HepG2 (cell line): Measurements from ENCODE around the gene SLCO6A1. TPM values are rescaled to one million over a fixed set of nuclear protein-coding genes. Genes with fewer than 3 reads are reported as not detected.

Experiments used
- ATAC-seq: fragments of 200-7000 bp; cut with Tn5 transposase; 3 replicates; pipeline ENCODE4 v1.9.1; 2020; ENCODE audit warnings: mild to moderate bottlenecking, moderate library complexity
- BruUV-seq: library from RNA; stranded (reverse); fragments of 400-500 nt; replicated peaks from 2 replicates; lab custom pipeline; 2021; lab: Mats Ljungman, UMichigan
- CTCF ChIA-PET: fragments of 300-600 bp; formaldehyde crosslinking; extraction: SDS; loops from one replicate; lab custom pipeline; 2021; ENCODE audit warnings: low total read pairs, inconsistent platforms, low intra/inter-chr PET ratio; lab: Yijun Ruan, JAX
- POLR2A ChIA-PET: fragments of 350-600 bp; sonication (Branson Sonifier 250); formaldehyde crosslinking; loops from one replicate; lab custom pipeline; 2020; ENCODE audit warnings: antibody characterized with exemption, inconsistent platforms; lab: Yijun Ruan, JAX
- DNase-seq: peaks from one replicate; pipeline ENCODE4 v3.0.0-alpha.2; 2015; ENCODE audit warnings: low spot score
- FAIRE-seq: peaks from 3 replicates; lab custom pipeline; 2011; peaks lifted over from hg19 to GRCh38; lab: Jason Lieb, UNC
- H2AFZ ChIP-seq: one replicate; pipeline ENCODE4 v1.6.1; 2011; ENCODE audit warnings: low read length, inconsistent platforms
- H3K27ac ChIP-seq: fragments of 300-600 bp; 3 replicates; pipeline ENCODE4 v1.8.0; 2011; ENCODE audit warnings: mixed run types, mild to moderate bottlenecking, mixed read lengths, low read length, inconsistent platforms; ENCODE audit not compliant: insufficient read depth; ENCODE audit errors: extremely low read length
- H3K27me3 ChIP-seq, 2 experiments: fragments of 200-600 bp in 1 of 2; 2 replicates in 1 of 2; 3 replicates in 1 of 2; pipeline versions ENCODE4 v1.6.0 to v1.8.0; 2011; ENCODE audit warnings: low read length in 2 of 2, mild to moderate bottlenecking in 2 of 2, moderate library complexity in 2 of 2, inconsistent platforms in 1 of 2; ENCODE audit not compliant: insufficient read depth in 2 of 2, control insufficient read depth in 1 of 2
- H3K36me3 ChIP-seq, 2 experiments: fragments of 200-600 bp in 1 of 2; replicated peaks in 1 of 2; 2 replicates in 1 of 2; 3 replicates in 1 of 2; pipeline versions ENCODE4 v1.5.1 to v1.8.0; 2011; ENCODE audit warnings: low read length in 2 of 2, inconsistent platforms in 1 of 2; ENCODE audit not compliant: insufficient read depth in 2 of 2, control insufficient read depth in 1 of 2
- H3K4me1 ChIP-seq: 2 replicates; pipeline ENCODE4 v1.5.1; 2012; ENCODE audit warnings: low read length, inconsistent platforms; ENCODE audit not compliant: insufficient read depth
- H3K4me2 ChIP-seq: 2 replicates; pipeline ENCODE4 v1.6.0; 2011; ENCODE audit warnings: low read depth, low read length, inconsistent platforms
- H3K4me3 ChIP-seq, 3 experiments: fragments of 200-600 bp in 1 of 3; sonication (generic), shearing (Covaris generic) in 1 of 3; replicated peaks in 1 of 3; 2 replicates each; pipeline ENCODE4 v1.5.1; 2011 to 2016; ENCODE audit warnings: low read length in 3 of 3, inconsistent platforms in 2 of 3, low read depth in 2 of 3, mild to moderate bottlenecking in 2 of 3, control low read depth in 1 of 3, mixed read lengths in 1 of 3; ENCODE audit not compliant: insufficient read depth in 1 of 3
- H3K79me2 ChIP-seq: one replicate; pipeline ENCODE4 v1.6.1; 2011; ENCODE audit warnings: low read length, inconsistent platforms; ENCODE audit not compliant: insufficient read depth
- H3K9ac ChIP-seq: 2 replicates; pipeline ENCODE4 v1.6.0; 2011; ENCODE audit warnings: mild to moderate bottlenecking, low read depth, low read length, inconsistent platforms; ENCODE audit not compliant: insufficient read depth
- H3K9me3 ChIP-seq: 2 replicates; pipeline ENCODE4 v1.5.1; 2012; ENCODE audit warnings: mild to moderate bottlenecking, low read length
- H4K20me1 ChIP-seq: 2 replicates; pipeline ENCODE4 v1.6.0; 2011; ENCODE audit warnings: inconsistent platforms, mild to moderate bottlenecking, low read length, moderate library complexity; ENCODE audit not compliant: insufficient read depth
- DMTF1 ChIP-seq: sonication (generic); formaldehyde crosslinking; IDR thresholded peaks from 2 replicates; pipeline ENCODE4 v1.4.0; 2020; ENCODE audit warnings: mild to moderate bottlenecking, missing genetic modification reagents
- HBP1 ChIP-seq: IDR thresholded peaks from 2 replicates; pipeline ENCODE4 v1.6.1; 2016; ENCODE audit warnings: low read depth, control low read depth
- HCFC1 ChIP-seq: fragments of 150-350 bp; IDR thresholded peaks from 2 replicates; pipeline ENCODE4 v1.6.1; 2014; ENCODE audit warnings: low read depth, low read length
- HNRNPUL1 ChIP-seq: fragments of 200-400 bp; formaldehyde crosslinking; IDR thresholded peaks from 2 replicates; pipeline ENCODE4 v1.6.1; 2017; ENCODE audit warnings: low read depth, mild to moderate bottlenecking, low read length, moderate library complexity
- ISL2 ChIP-seq: sonication (generic); formaldehyde crosslinking; IDR thresholded peaks from 2 replicates; pipeline ENCODE4 v1.5.0; 2020; ENCODE audit warnings: missing genetic modification reagents
- JUND ChIP-seq: sonication (generic); formaldehyde crosslinking; IDR thresholded peaks from 2 replicates; pipeline ENCODE4 v1.8.0; 2022; ENCODE audit warnings: mild to moderate bottlenecking, missing genetic modification reagents
- NFE2L1 ChIP-seq: sonication (generic); formaldehyde crosslinking; IDR thresholded peaks from 2 replicates; pipeline ENCODE4 v1.4.0; 2020; ENCODE audit warnings: missing genetic modification reagents, mild to moderate bottlenecking, borderline replicate concordance
- NR3C1 ChIP-seq: sonication (generic); formaldehyde crosslinking; IDR thresholded peaks from 2 replicates; pipeline ENCODE4 v1.4.0; 2020; ENCODE audit warnings: missing genetic modification reagents
- POGZ ChIP-seq: sonication (generic); formaldehyde crosslinking; IDR thresholded peaks from 2 replicates; pipeline ENCODE4 v1.4.0; 2020; ENCODE audit warnings: mild to moderate bottlenecking, missing genetic modification reagents
- SOX6 ChIP-seq, 2 experiments: fragments of 450-650 bp in 1 of 2; sonication (generic) in 1 of 2; formaldehyde crosslinking in 1 of 2; IDR thresholded peaks; 2 replicates each; pipeline versions ENCODE4 v1.4.0 to v1.6.1; 2017 to 2020; ENCODE audit warnings: antibody characterized with exemption in 1 of 2, mild to moderate bottlenecking in 1 of 2, missing genetic modification reagents in 1 of 2
- ZNF160 ChIP-seq: sonication (generic); formaldehyde crosslinking; IDR thresholded peaks from 2 replicates; pipeline ENCODE4 v1.8.0; 2022; ENCODE audit warnings: mild to moderate bottlenecking, inconsistent platforms, missing genetic modification reagents
- ZNF317 ChIP-seq: sonication (generic); formaldehyde crosslinking; IDR thresholded peaks from 2 replicates; pipeline ENCODE4 v1.5.0; 2020; ENCODE audit warnings: mild to moderate bottlenecking, missing genetic modification reagents
- ZNF501 ChIP-seq: sonication (generic); formaldehyde crosslinking; IDR thresholded peaks from 2 replicates; pipeline ENCODE4 v1.5.1; 2020; ENCODE audit warnings: mild to moderate bottlenecking, moderate library complexity, missing genetic modification reagents
- ZNF563 ChIP-seq: sonication (generic); formaldehyde crosslinking; IDR thresholded peaks from 2 replicates; pipeline ENCODE4 v1.8.0; 2022; ENCODE audit warnings: mild to moderate bottlenecking, moderate library complexity, missing genetic modification reagents
- ZNF564 ChIP-seq: sonication (generic); formaldehyde crosslinking; IDR thresholded peaks from 2 replicates; pipeline ENCODE4 v1.8.1; 2023; ENCODE audit warnings: mild to moderate bottlenecking, missing genetic modification reagents
- ZNF660 ChIP-seq: sonication (generic); formaldehyde crosslinking; IDR thresholded peaks from 2 replicates; pipeline ENCODE4 v1.5.1; 2020; ENCODE audit warnings: mild to moderate bottlenecking, low read depth, missing genetic modification reagents, borderline replicate concordance
- ZSCAN31 ChIP-seq: sonication (generic); formaldehyde crosslinking; IDR thresholded peaks from 2 replicates; pipeline ENCODE4 v1.5.0; 2020; ENCODE audit warnings: low read depth, mild to moderate bottlenecking, missing genetic modification reagents
- WGBS: methylation state at CpG from one replicate; pipeline ENCODE4 v1.1.6; 2017; ENCODE audit warnings: low lambda C conversion rate; 5-methylcytosine and 5-hydroxymethylcytosine counted together
- in situ Hi-C: cut with HindIII; loops from 2 replicates; pipeline ENCODE4 v1.10.0; 2017; ENCODE audit warnings: low pct_unique_long_range_greater_than_20kb; ENCODE audit not compliant: extremely low pct_ligation_motif_present
- intact Hi-C: fragments of 100-400 bp; cut with micrococcal nuclease; formaldehyde crosslinking; loops from one replicate; pipeline ENCODE4 v1.10.0; 2022; ENCODE audit not compliant: unreplicated experiment
- polyA plus RNA-seq, 8 experiments: library from polyadenylated mRNA; depleted of rRNA in 3 of 8; stranded (reverse) in 7 of 8; unstranded in 1 of 8; fragments of >200 nt; fragmentation: Illumina TruSeq in 4 of 8; extraction: Trizol in 4 of 8; gene quantifications; 2 replicates each; pipeline versions ENCODE4 v1.2.1 to v1.2.3, GENCODE V29; 2011 to 2016; ENCODE audit warnings: low read depth in 4 of 8, missing spikeins in 1 of 8, mixed read lengths in 1 of 8; ENCODE audit not compliant: insufficient read depth in 1 of 8
- total RNA-seq, 5 experiments: library from RNA; depleted of rRNA; stranded (reverse); fragments of >200 nt; fragmentation: Illumina TruSeq; extraction: Trizol; gene quantifications; 2 replicates each; pipeline ENCODE4 v1.2.3, GENCODE V29; 2016; ENCODE audit warnings: low read depth in 1 of 5

SLCO6A1 gene
- total and polyA plus RNA-seq, 2 of the 13 experiments (the other 11 are each of a cell fraction or from before 2014, with no cell fraction given), result 0.31 to 0.48 TPM

GRCh38 chr5:102375272-102375671, 123.5 kb downstream of the SLCO6A1 start:
- BruUV-seq, result no TSS peak
- Histone ChIP-seq H3K36me3 (no peaks in the 10 kb centered on the region), H3K27me3 (no peaks in the 10 kb centered on the region), H3K79me2 (no peaks in the 10 kb centered on the region), H3K4me3 (no peak overlapping the region), H3K9ac (no peak overlapping the region), H3K9me3 (no peaks in the 10 kb centered on the region), H3K4me2 (no peak overlapping the region), H3K4me1 (no peaks in the 10 kb centered on the region), H3K27ac (no peak overlapping the region), H4K20me1 (no peaks in the 10 kb centered on the region), H2AFZ (no peak overlapping the region)
- FAIRE-seq, result no peak
- POLR2A ChIA-PET, result no interaction called here
- CTCF ChIA-PET, result no interaction called here
- ATAC-seq, result no peak
- DNase-seq, result no peak
- in situ Hi-C loops (no loop called here), intact Hi-C loops (loop anchor here (5.0 kb wide), 1 partner anchor 943 kb away; no protein-coding TSS in a partner anchor)
- 6% methylated on average over 1 of the region's 1 CpG for WGBS
- TF ChIP-seq ZNF317 (no peak), ISL2 (CRISPR knock-in tag) (no peak), DMTF1 (CRISPR knock-in tag) (no peak), HNRNPUL1 (no peak), ZNF501 (CRISPR knock-in tag) (no peak), JUND (no peak), NR3C1 (CRISPR knock-in tag) (no peak), HBP1 (CRISPR knock-in tag) (no peak), ZNF660 (no peak), POGZ (no peak), ZNF563 (no peak), NFE2L1 (no peak), ZNF160 (no peak), SOX6 (IDR thresholded peaks at IDR 0.05) (no peak), SOX6 (CRISPR knock-in tag; IDR thresholded peaks at IDR 0.05) (no peak), ZSCAN31 (CRISPR knock-in tag) (no peak), HCFC1 (no peak), ZNF564 (CRISPR knock-in tag) (no peak)
